Right cardiac atrium (tissue), 5 donors: ENCODE measurements around the gene TAS2R19. TPM values are rescaled to one million over a fixed set of nuclear protein-coding genes. Genes with fewer than 3 reads are reported as not detected.
A peak's percentile ranks its signal among the peaks of the same experiment; 100 is the strongest.
"Not testable (repeated sequence)": the region's sequence is repeated elsewhere in the genome, so short reads cannot be mapped to it uniquely, and the experiment has no call there.

Experiments used
- ATAC-seq, 2 donors: fragments of 200-7000 bp; cut with Tn5 transposase; one replicate each; pipeline versions ENCODE4 v1.8.0 to v1.9.1; 2020; ENCODE audit warnings: moderate library complexity in 2 of 2, mild to moderate bottlenecking in 1 of 2
- DNase-seq, 3 donors: peaks; one replicate each; pipeline ENCODE4 v3.0.0-alpha.2; 2020
- H3K27ac ChIP-seq: one replicate; pipeline ENCODE4 v1.5.1; 2013; ENCODE audit warnings: mild to moderate bottlenecking, low read length, control low read depth, moderate library complexity
- H3K27me3 ChIP-seq: one replicate; pipeline ENCODE4 v1.6.1; 2013; ENCODE audit not compliant: control insufficient read depth, insufficient read depth
- H3K4me1 ChIP-seq: one replicate; pipeline ENCODE4 v1.6.1; 2013; ENCODE audit warnings: low read length; ENCODE audit not compliant: control insufficient read depth, insufficient read depth
- H3K4me3 ChIP-seq: one replicate; pipeline ENCODE4 v1.5.1; 2013; ENCODE audit warnings: low read length, control low read depth
- H3K9me3 ChIP-seq: one replicate; pipeline ENCODE4 v1.6.1; 2013; ENCODE audit warnings: low read length; ENCODE audit not compliant: control insufficient read depth
- WGBS: extraction: QIAGEN DNeasy Blood & Tissue Kit; methylation state at CpG from one replicate; pipeline ENCODE4 v1.1.7; 2013; 5-methylcytosine and 5-hydroxymethylcytosine counted together
- intact Hi-C, 4 donors: fragments of 100-400 bp; cut with DNase I; formaldehyde crosslinking; loops; one replicate each; pipeline versions ENCODE4 v1.11.0 to v1.14.0; 2022 to 2023
- long read RNA-seq, 4 donors: library from polyadenylated mRNA; unstranded; transcript quantifications; one replicate each; pipeline ENCODE4 v2.0.0, GENCODE V29; 2020 to 2021
- polyA plus RNA-seq: library from polyadenylated mRNA; stranded (reverse); fragments of 200-250 nt; gene quantifications from one replicate; pipeline ENCODE4 v1.2.3, GENCODE V29; 2013
- total RNA-seq, 4 donors: library from RNA; stranded (reverse); fragmentation: NEBNext Ultra II Directional; extraction: Animal tissue kit (Norgen Biotek cat#: 25700); gene quantifications; one replicate each; pipeline ENCODE4 v1.2.1, GENCODE V29; 2021
- donor health status: healthy with polysubstance abuse.
- donor health status: DM: no; HTN: yes; CAD: no.
- donor health status: DM: no; HTN: no; CAD: no.
- donor health status: DM: no; HTN: yes; CAD: no; lungs with severe emphysema.
- donor health status: DM: yes; HTN: yes; CAD: no.

TAS2R19 gene, protein sequence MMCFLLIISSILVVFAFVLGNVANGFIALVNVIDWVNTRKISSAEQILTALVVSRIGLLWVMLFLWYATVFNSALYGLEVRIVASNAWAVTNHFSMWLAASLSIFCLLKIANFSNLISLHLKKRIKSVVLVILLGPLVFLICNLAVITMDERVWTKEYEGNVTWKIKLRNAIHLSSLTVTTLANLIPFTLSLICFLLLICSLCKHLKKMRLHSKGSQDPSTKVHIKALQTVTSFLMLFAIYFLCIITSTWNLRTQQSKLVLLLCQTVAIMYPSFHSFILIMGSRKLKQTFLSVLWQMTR
- total RNA-seq, result 1 to 10 TPM in 2 of 4 donors, under 1 TPM in 2; 0.77 to 2.9 (median 1.2) TPM
- 0.57 TPM for polyA plus RNA-seq
- long read RNA-seq, donor 1, result 0 reads
- long read RNA-seq, donor 2, result 0 reads
- long read RNA-seq, donor 3, result 0 reads
- long read RNA-seq, donor 4, result 0 reads

GRCh38 chr12:11022520-11022919 lies at the start of gene TAS2R19:
TAS2R19 (minus strand) TSS chr12:11022620; CDS start chr12:11022571, 49 bp downstream.
- Histone ChIP-seq H3K4me3 (no peak within 1 kb of the TSS), H3K4me1 (no peaks in the 10 kb centered on the region), H3K27me3 (no peaks in the 10 kb centered on the region), H3K9me3 (no peaks in the 10 kb centered on the region), H3K27ac (no peak within 1 kb of the TSS)
- WGBS, result 94% methylated on average over 1 of the region's 1 CpG
- ATAC-seq, result no peak
- no peak for DNase-seq
- intact Hi-C loops, result no loop called here

GRCh38 chr12:11071414-11071813 lies 49.0 kb upstream of the TAS2R19 start:
- WGBS, result 48% methylated on average over 4 of the region's 4 CpGs
- H3K27ac ChIP-seq, result no peak overlapping the region
- no peaks in the 10 kb centered on the region for H3K4me1 ChIP-seq
- H3K4me3 ChIP-seq, result no peak overlapping the region
- intact Hi-C loops, result loop anchor here in 2 of 4 donors (5.0 to 10.0 kb wide), 2 partner anchors 54 to 57 kb away; no protein-coding TSS in a partner anchor
- H3K9me3 ChIP-seq, result no peaks in the 10 kb centered on the region
- DNase-seq, result no peak
- ATAC-seq, result no peak
- H3K27me3 ChIP-seq, result no peaks in the 10 kb centered on the region

DNA sequence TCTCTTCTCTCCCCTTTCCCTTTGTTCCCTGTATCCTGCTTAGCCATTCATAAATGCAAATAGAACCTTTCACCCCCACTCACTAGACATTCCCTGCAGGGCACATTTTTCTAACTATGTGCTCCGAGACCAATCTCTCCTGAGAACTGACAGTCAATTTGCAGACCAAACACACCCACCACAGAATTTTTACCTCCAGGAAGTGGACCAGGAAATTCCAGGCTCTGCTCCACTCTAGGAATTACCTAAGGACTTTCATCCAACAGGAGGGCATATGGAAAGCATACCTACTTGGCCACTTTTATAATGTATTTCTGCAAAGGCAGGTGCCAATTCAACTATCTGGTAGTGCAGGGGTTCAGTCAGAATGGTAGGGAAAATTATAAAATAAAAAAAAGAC lies 48.6 kb upstream of the TAS2R19 start:
- Histone ChIP-seq H3K4me3 (no peak overlapping the region), H3K27me3 (no peaks in the 10 kb centered on the region), H3K4me1 (no peaks in the 10 kb centered on the region), H3K9me3 (no peaks in the 10 kb centered on the region), H3K27ac (no peak overlapping the region)
- WGBS, result no CpG with 5 or more reads among the region's 1 CpG
- DNase-seq (no peak), ATAC-seq (no peak)
- intact Hi-C loops, result loop anchor here in 2 of 4 donors (5.0 to 10.0 kb wide), 2 partner anchors 54 to 56 kb away; no protein-coding TSS in a partner anchor

DNA sequence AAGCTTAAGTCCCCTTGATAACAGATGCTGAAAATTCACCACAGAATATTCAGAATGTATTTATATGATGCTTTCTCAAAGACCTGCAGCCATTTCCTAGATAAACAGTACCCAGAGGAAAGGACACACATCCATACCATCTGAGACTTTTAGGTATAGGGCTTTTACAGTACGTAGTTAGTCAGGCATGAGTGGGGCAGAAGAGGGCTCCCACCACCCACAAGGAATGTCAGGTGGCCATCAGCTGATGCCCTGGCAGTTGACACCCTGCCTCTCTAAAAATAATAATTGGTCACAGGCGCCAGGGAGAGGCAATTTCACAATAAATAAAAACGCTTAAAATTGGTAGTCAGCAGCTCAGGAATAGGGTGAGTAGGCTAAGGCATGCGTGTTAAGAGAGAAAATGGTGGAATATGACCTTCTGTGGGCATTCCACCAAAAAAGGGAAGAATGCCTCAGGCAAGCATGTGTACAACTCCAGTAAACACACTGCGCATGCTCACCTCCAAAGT lies 47.5 kb upstream of the TAS2R19 start:
- Histone ChIP-seq H3K27ac (no peak overlapping the region), H3K4me1 (no peaks in the 10 kb centered on the region), H3K4me3 (no peak overlapping the region), H3K27me3 (no peaks in the 10 kb centered on the region), H3K9me3 (no peaks in the 10 kb centered on the region)
- intact Hi-C loops, result loop anchor here in 2 of 4 donors (5.0 to 10.0 kb wide), 2 partner anchors 53 to 55 kb away; no protein-coding TSS in a partner anchor
- no peak for DNase-seq
- WGBS, result 73% methylated on average over 5 of the region's 5 CpGs
- no peak for ATAC-seq

DNA sequence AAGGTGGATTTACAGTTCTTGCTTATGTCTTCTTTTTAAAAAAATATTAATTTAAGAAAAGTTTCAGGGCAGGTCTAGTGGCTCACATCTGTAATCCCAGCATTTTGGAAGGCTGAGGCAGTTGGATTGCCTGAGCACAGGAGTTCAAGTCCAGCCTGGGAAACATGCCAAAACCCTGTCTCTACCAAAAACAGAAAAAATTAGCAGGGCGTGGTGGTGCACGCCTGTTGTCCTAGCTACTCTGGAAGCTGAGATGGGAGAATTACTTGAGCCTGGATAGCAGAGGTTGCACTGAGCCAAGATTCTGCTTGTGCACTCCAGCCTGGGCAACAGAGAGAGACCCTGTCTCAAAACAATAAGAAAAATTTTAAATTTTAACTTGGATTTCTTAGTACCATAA lies 45.1 kb upstream of the TAS2R19 start:
- peak; percentile 78 to 79 for ATAC-seq
- Histone ChIP-seq H3K9me3 (no peaks in the 10 kb centered on the region), H3K27me3 (no peaks in the 10 kb centered on the region), H3K4me3 (no peak overlapping the region), H3K4me1 (no peaks in the 10 kb centered on the region), H3K27ac (no peak overlapping the region)
- intact Hi-C loops, result loop anchor here in 1 of 4 donors (2.0 kb wide), 1 partner anchor 29 kb away; no protein-coding TSS in a partner anchor
- DNase-seq, result peak; percentile 16 to 43 (median 42)
- WGBS, result 9% methylated on average over 2 of the region's 2 CpGs

- ATAC-seq, H3K4me1 ChIP-seq, H3K4me3 ChIP-seq, H3K27ac ChIP-seq, DNase-seq, H3K9me3 ChIP-seq, H3K27me3 ChIP-seq, intact Hi-C loops: not testable (repeated sequence)
- WGBS, result 93% methylated on average over 1 of the region's 1 CpG
These were observed 39.8 kb upstream of the TAS2R19 start, which contains the start of gene TAS2R46 for GRCh38 chr12:11062194-11062593. TAS2R46 (minus strand) TSS chr12:11062294; CDS start chr12:11062294, 0 bp downstream.

- Histone ChIP-seq H3K4me3 (no peak overlapping the region), H3K27me3 (no peaks in the 10 kb centered on the region), H3K27ac (no peak overlapping the region), H3K9me3 (no peaks in the 10 kb centered on the region), H3K4me1 (peaks cover 6% of the 10 kb centered on the region)
- intact Hi-C loops, result no loop called here
- ATAC-seq (no peak), DNase-seq (no peak)
These were observed 37.4 kb upstream of the TAS2R19 start for GRCh38 chr12:11059784-11060183.

- no peaks in the 10 kb centered on the region for H3K27me3 ChIP-seq
- no peak overlapping the region for H3K4me3 ChIP-seq
- no peaks in the 10 kb centered on the region for H3K9me3 ChIP-seq
- H3K4me1 ChIP-seq, result peaks cover 6% of the 10 kb centered on the region
- ATAC-seq (peak; percentile 84 to 87), DNase-seq (peak in 1 of 3 donors; percentile 45)
- WGBS, result 83% methylated on average over 3 of the region's 3 CpGs
- peak overlapping the region; percentile 2 for H3K27ac ChIP-seq
- intact Hi-C loops, result no loop called here
These were observed 36.6 kb upstream of the TAS2R19 start for GRCh38 chr12:11059041-11059440.

DNA sequence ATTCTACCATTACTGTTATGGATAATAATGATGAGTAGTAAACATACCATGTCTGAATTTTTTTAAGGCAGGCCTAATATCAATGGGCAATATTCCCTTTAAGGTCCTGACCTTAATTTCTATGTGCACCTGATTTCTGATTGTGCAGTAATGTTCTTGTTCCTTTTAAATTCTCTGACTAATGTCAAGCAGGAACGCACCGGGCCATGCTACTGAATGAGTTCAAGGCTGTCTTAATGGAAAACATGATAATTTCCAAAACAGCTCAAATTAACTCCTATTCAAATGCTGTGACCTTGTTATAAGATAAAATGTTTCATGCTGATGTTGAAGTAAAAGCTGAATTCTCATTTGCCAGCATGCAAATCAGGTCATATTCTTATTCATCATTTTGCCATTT lies 32.9 kb upstream of the TAS2R19 start:
- Histone ChIP-seq H3K27me3 (no peaks in the 10 kb centered on the region), H3K27ac (no peak overlapping the region), H3K4me1 (peaks cover 6% of the 10 kb centered on the region), H3K9me3 (no peaks in the 10 kb centered on the region), H3K4me3 (no peak overlapping the region)
- DNase-seq (no peak), ATAC-seq (no peak)
- intact Hi-C loops, result no loop called here
- 97% methylated on average over 2 of the region's 2 CpGs for WGBS

- WGBS, result 98% methylated on average over 7 of the region's 7 CpGs
- intact Hi-C loops, DNase-seq: not testable (repeated sequence)
These were observed 27.5 kb upstream of the TAS2R19 start for GRCh38 chr12:11049806-11050531.

GRCh38 chr12:11041366-11041765 lies 18.9 kb upstream of the TAS2R19 start:
- H3K27ac ChIP-seq, ATAC-seq, intact Hi-C loops: not testable (repeated sequence)

More at GRCh38 chr12:11049806-11050531, 27.5 kb upstream of the TAS2R19 start:
- not testable (repeated sequence) for H3K4me1 ChIP-seq, H3K4me3 ChIP-seq, H3K27me3 ChIP-seq, H3K27ac ChIP-seq, H3K9me3 ChIP-seq, ATAC-seq

More at GRCh38 chr12:11041366-11041765, 18.9 kb upstream of the TAS2R19 start:
- WGBS, result 70% methylated on average over 2 of the region's 2 CpGs
- not testable (repeated sequence) for H3K9me3 ChIP-seq, H3K4me1 ChIP-seq, DNase-seq, H3K4me3 ChIP-seq, H3K27me3 ChIP-seq
